ENCODE results near the gene NVL. TPM values are rescaled to one million over a fixed set of nuclear protein-coding genes. Genes with fewer than 3 reads are reported as not detected.

The NVL gene
- total and polyA plus RNA-seq, 2 donors from 2014 or later: 16.3 to 24.0 TPM

DNA sequence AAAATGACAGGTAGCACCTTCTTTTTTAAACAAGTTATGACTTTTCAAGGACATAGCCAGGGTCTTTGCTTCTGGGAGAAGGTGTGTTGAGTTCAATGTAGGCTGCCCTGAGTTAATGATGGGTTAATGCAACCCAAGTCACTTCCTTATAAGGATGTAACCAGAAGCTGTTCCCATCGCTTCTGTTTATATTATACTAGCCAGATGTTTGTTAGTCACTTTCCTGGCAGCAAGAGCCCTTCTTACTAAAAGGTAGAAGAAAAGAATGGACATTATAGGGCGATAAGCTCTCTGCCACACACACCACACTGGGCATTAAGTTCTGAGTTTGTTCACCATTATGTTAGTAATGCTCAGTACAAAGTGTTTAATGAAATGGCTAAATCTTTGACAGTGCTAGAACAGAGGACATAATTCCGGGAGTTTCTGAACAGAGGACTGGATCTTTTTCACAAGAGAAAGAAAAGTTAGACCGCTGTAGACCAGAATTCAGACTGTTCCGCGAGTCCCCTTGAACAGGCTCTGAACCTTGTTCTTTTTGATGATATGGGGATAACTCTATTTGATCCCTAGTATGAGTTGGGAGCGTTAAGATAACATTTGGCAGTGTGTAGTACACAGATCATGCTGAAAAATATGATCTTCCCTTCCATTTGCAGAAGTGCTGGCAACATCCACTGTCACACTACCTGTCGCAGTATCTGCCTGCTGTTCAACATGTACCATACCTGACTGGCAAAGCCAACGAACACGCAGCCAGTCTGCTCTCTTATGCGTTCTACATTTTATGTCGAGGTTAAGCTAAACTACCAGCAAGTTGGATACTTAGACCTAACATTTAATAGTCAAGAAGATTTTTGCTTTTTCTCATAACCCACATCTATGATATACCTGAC, 105.9 kb downstream of the NVL start:
- FAIRE-seq: no peak
- DNase-seq: peak in 2 of 5 donors; percentile 56 to 58
- H3K9me3 ChIP-seq (ENCODE audit: control insufficient read depth in 2 of 3, insufficient read depth in 1 of 3, low read length in 3 of 3): no peaks in the 10 kb centered on the region
- peaks cover 0 to 10% (median 0%) of the 10 kb centered on the region in 3 donors for H3K4me1 ChIP-seq (ENCODE audit: control insufficient read depth in 2 of 3, insufficient read depth in 2 of 3, low read depth in 1 of 3, low read length in 3 of 3)
- intact Hi-C loops (cut with DNase I): no loop called here
- no peak overlapping the region for H3K9ac ChIP-seq (ENCODE audit: low read length in 3 of 3)
- H3K4me3 ChIP-seq (ENCODE audit: low read length in 3 of 3): no peak overlapping the region
- no peaks in the 10 kb centered on the region for H3K27me3 ChIP-seq (ENCODE audit: control insufficient read depth, insufficient read depth, low read length)
- TF ChIP-seq, protein P1, sequence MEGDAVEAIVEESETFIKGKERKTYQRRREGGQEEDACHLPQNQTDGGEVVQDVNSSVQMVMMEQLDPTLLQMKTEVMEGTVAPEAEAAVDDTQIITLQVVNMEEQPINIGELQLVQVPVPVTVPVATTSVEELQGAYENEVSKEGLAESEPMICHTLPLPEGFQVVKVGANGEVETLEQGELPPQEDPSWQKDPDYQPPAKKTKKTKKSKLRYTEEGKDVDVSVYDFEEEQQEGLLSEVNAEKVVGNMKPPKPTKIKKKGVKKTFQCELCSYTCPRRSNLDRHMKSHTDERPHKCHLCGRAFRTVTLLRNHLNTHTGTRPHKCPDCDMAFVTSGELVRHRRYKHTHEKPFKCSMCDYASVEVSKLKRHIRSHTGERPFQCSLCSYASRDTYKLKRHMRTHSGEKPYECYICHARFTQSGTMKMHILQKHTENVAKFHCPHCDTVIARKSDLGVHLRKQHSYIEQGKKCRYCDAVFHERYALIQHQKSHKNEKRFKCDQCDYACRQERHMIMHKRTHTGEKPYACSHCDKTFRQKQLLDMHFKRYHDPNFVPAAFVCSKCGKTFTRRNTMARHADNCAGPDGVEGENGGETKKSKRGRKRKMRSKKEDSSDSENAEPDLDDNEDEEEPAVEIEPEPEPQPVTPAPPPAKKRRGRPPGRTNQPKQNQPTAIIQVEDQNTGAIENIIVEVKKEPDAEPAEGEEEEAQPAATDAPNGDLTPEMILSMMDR (IDR thresholded peaks at IDR 0.05; ENCODE audit: borderline replicate concordance, extremely low read depth, insufficient read depth): no peak
- H3K27ac ChIP-seq (ENCODE audit: low read depth in 2 of 2, low read length in 2 of 2): no peak overlapping the region
- peaks cover 0 to 14% (median 2%) of the 10 kb centered on the region in 3 donors for H3K36me3 ChIP-seq (ENCODE audit: control insufficient read depth in 2 of 3, insufficient read depth in 3 of 3, low read length in 3 of 3)

DNA sequence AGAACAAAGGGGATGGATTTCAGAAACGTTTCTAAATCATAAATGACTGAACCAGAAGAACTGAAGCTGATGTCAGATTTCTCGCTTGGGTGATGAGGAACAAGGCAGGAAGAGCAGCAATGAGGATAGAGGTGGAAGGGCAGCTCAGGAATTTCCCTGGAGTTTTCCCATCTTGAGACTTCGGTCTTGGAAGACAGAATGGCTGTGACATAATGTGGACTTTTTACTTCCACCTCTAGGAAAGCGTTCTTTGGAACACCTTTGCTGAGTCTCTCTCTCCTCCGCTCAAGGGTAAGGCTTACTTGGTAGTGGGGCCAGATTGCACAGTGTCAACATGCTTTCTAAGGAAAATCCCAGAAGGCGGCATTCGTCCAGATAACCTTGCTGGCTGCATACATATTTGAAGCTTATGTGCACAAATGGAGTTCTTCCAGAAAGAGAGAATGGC, 110.3 kb downstream of the NVL start:
- H3K36me3 ChIP-seq (ENCODE audit: control insufficient read depth in 2 of 3, insufficient read depth in 3 of 3, low read length in 3 of 3): no peaks in the 10 kb centered on the region
- TF ChIP-seq, protein P1 (IDR thresholded peaks at IDR 0.05; ENCODE audit: borderline replicate concordance, extremely low read depth, insufficient read depth): no peak
- peaks cover 0 to 11% (median 0%) of the 10 kb centered on the region in 3 donors for H3K4me1 ChIP-seq (ENCODE audit: control insufficient read depth in 2 of 3, insufficient read depth in 2 of 3, low read depth in 1 of 3, low read length in 3 of 3)
- intact Hi-C loops (cut with DNase I): no loop called here
- H3K4me3 ChIP-seq (ENCODE audit: low read length in 3 of 3): no peak overlapping the region
- no peaks in the 10 kb centered on the region for H3K9me3 ChIP-seq (ENCODE audit: control insufficient read depth in 2 of 3, insufficient read depth in 1 of 3, low read length in 3 of 3)
- H3K9ac ChIP-seq (ENCODE audit: low read length in 3 of 3): no peak overlapping the region
- no peaks in the 10 kb centered on the region for H3K27me3 ChIP-seq (ENCODE audit: control insufficient read depth, insufficient read depth, low read length)
- DNase-seq (peak in 2 of 5 donors; percentile 37 to 56), FAIRE-seq (no peak)
- H3K27ac ChIP-seq (ENCODE audit: low read depth in 2 of 2, low read length in 2 of 2): peak overlapping the region in 1 of 2 donors; percentile 35

DNA sequence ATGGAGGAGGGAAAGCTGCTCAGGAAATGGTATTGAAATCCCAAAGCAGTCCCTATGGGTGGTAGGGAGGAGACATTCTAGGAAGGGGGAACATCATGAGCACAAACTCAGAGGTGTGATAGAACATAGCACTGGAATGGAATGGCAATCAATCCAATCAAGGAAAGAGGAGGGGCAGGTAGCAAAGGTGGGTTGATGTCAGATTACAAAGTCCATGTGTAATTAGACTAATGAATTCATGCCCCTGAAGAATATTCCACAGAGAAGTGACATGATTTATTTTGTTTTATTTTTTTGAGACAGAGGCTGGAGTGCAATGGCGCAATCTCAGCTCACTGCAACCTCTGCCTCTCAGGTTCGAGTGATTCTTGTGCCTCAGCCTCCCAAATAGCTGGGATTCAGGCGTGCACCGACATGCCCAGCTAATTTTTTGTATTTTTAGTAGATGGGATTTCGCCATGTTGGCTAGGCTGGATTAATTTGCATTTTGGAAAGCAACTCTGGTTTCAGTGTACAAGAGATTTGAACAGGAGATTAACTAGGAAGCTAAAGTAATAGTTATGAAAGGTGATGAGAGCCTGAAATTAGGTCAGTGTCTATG, 110.9 kb downstream of the NVL start:
- Histone ChIP-seq H3K27ac (ENCODE audit: low read depth in 2 of 2, low read length in 2 of 2) (peak overlapping the region in 1 of 2 donors; percentile 35), H3K27me3 (ENCODE audit: control insufficient read depth, insufficient read depth, low read length) (no peaks in the 10 kb centered on the region), H3K36me3 (ENCODE audit: control insufficient read depth in 2 of 3, insufficient read depth in 3 of 3, low read length in 3 of 3) (no peaks in the 10 kb centered on the region), H3K9ac (ENCODE audit: low read length in 3 of 3) (no peak overlapping the region), H3K4me3 (ENCODE audit: low read length in 3 of 3) (no peak overlapping the region), H3K9me3 (ENCODE audit: control insufficient read depth in 2 of 3, insufficient read depth in 1 of 3, low read length in 3 of 3) (no peaks in the 10 kb centered on the region), H3K4me1 (ENCODE audit: control insufficient read depth in 2 of 3, insufficient read depth in 2 of 3, low read depth in 1 of 3, low read length in 3 of 3) (peaks cover 0 to 11% (median 0%) of the 10 kb centered on the region in 3 donors)
- no peak for FAIRE-seq
- intact Hi-C loops (cut with DNase I): no loop called here
- TF ChIP-seq, protein P1 (IDR thresholded peaks at IDR 0.05; ENCODE audit: borderline replicate concordance, extremely low read depth, insufficient read depth): no peak
- peak in 1 of 5 donors; percentile 13 for DNase-seq
